Activated CD8-positive, alpha-beta T cell treated with anti-CD3 and anti-CD28 coated beads, Interleukin-2, amount 10 ng/mL, durations not matched to agents 7 days and 5 days (primary cell): ENCODE results near the gene ARHGAP15. TPM values are rescaled to one million over a fixed set of nuclear protein-coding genes. Genes with fewer than 3 reads are reported as not detected.

ENCODE experiments used
- ATAC-seq: fragments of 150-1000 bp; cut with Tn5 transposase; one replicate; pipeline ENCODE4 v1.10.0; 2021; ENCODE audit warnings: moderate library complexity
- CTCF ChIA-PET: fragments of 350-600 bp; sonication (Branson Sonifier 250); formaldehyde crosslinking; loops from one replicate; lab custom pipeline; 2021; ENCODE audit warnings: antibody characterized with exemption; lab: Charles Lee
- POLR2A ChIA-PET: fragments of 350-600 bp; sonication (Branson Sonifier 250); formaldehyde crosslinking; loops from one replicate; lab custom pipeline; 2021; ENCODE audit warnings: antibody characterized with exemption; lab: Charles Lee
- DNase-seq: peaks from one replicate; pipeline ENCODE4 v3.0.0-alpha.2; 2020
- H3K27ac Mint-ChIP-seq: one replicate; pipeline ENCODE4 v1.8.0; 2021; ENCODE audit warnings: mild to moderate bottlenecking, mixed read lengths
- H3K27me3 Mint-ChIP-seq: one replicate; pipeline ENCODE4 v1.8.0; 2021; ENCODE audit warnings: low read depth, mixed read lengths
- H3K36me3 Mint-ChIP-seq: one replicate; pipeline ENCODE4 v1.8.0; 2021; ENCODE audit warnings: low read depth, mixed read lengths
- H3K4me1 Mint-ChIP-seq: one replicate; pipeline ENCODE4 v1.8.0; 2021; ENCODE audit warnings: low read depth, mixed read lengths
- H3K4me3 Mint-ChIP-seq: one replicate; pipeline ENCODE4 v1.8.0; 2021; ENCODE audit warnings: mild to moderate bottlenecking, mixed read lengths
- H3K9me3 Mint-ChIP-seq: one replicate; pipeline ENCODE4 v1.8.0; 2022; ENCODE audit warnings: mixed read lengths; ENCODE audit not compliant: insufficient read depth
- total RNA-seq, 2 experiments: library from RNA; stranded (reverse); gene quantifications; one replicate each; pipeline ENCODE4 v1.2.3, GENCODE V29; 2021

ARHGAP15 gene
- total RNA-seq, 2 experiments from 2014 or later, result 154 to 158 TPM

GRCh38 chr2:143668234-143668633 is 539.0 kb downstream of the ARHGAP15 start:
- Mint-ChIP-seq H3K27ac (no peak overlapping the region), H3K9me3 (peaks cover 4% of the 10 kb centered on the region), H3K4me3 (no peak overlapping the region), H3K36me3 (peaks cover 22% of the 10 kb centered on the region), H3K4me1 (no peaks in the 10 kb centered on the region), H3K27me3 (no peaks in the 10 kb centered on the region)
- ChIA-PET POLR2A (no interaction called here), CTCF (interaction anchor here (0.7 kb wide), 1 partner anchor 596 kb away, joined by 3 read pairs; no protein-coding TSS in a partner anchor)
- no peak for DNase-seq
- ATAC-seq, result no peak

GRCh38 chr2:143674051-143674450 is 544.8 kb downstream of the ARHGAP15 start:
- Mint-ChIP-seq H3K36me3 (peaks cover 37% of the 10 kb centered on the region), H3K9me3 (no peaks in the 10 kb centered on the region), H3K27ac (no peak overlapping the region), H3K4me1 (no peaks in the 10 kb centered on the region), H3K27me3 (no peaks in the 10 kb centered on the region), H3K4me3 (no peak overlapping the region)
- ATAC-seq (no peak), DNase-seq (no peak)
- CTCF ChIA-PET, result no interaction called here
- POLR2A ChIA-PET, result no interaction called here

- H3K27ac Mint-ChIP-seq, result no peak overlapping the region
- peaks cover 36% of the 10 kb centered on the region for H3K36me3 Mint-ChIP-seq
- H3K27me3 Mint-ChIP-seq, result no peaks in the 10 kb centered on the region
Observed at GRCh38 chr2:143675021-143675420, 545.8 kb downstream of the ARHGAP15 start.

GRCh38 chr2:143679617-143680016 is 550.4 kb downstream of the ARHGAP15 start:
- ChIA-PET POLR2A (no interaction called here), CTCF (no interaction called here)
- Mint-ChIP-seq H3K9me3 (no peaks in the 10 kb centered on the region), H3K27me3 (no peaks in the 10 kb centered on the region), H3K4me3 (no peak overlapping the region), H3K4me1 (no peaks in the 10 kb centered on the region), H3K36me3 (peaks cover 27% of the 10 kb centered on the region), H3K27ac (no peak overlapping the region)
- DNase-seq (no peak), ATAC-seq (no peak)

More at GRCh38 chr2:143675021-143675420, 545.8 kb downstream of the ARHGAP15 start:
- ChIA-PET POLR2A (no interaction called here), CTCF (no interaction called here)
- no peak for ATAC-seq
- Mint-ChIP-seq H3K4me1 (no peaks in the 10 kb centered on the region), H3K4me3 (no peak overlapping the region), H3K9me3 (no peaks in the 10 kb centered on the region)
- DNase-seq, result no peak

- peaks cover 21% of the 10 kb centered on the region for H3K36me3 Mint-ChIP-seq
- CTCF ChIA-PET, result no interaction called here
Observed at GRCh38 chr2:143680885-143681405, 551.7 kb downstream of the ARHGAP15 start.

GRCh38 chr2:143682436-143683055 is 553.3 kb downstream of the ARHGAP15 start:
- no peak for ATAC-seq
- Mint-ChIP-seq H3K4me3 (no peak overlapping the region), H3K36me3 (peaks cover 12% of the 10 kb centered on the region), H3K27me3 (no peaks in the 10 kb centered on the region), H3K9me3 (no peaks in the 10 kb centered on the region), H3K4me1 (no peaks in the 10 kb centered on the region), H3K27ac (no peak overlapping the region)
- DNase-seq, result no peak
- CTCF ChIA-PET, result no interaction called here
- POLR2A ChIA-PET, result no interaction called here

More at GRCh38 chr2:143680885-143681405, 551.7 kb downstream of the ARHGAP15 start:
- ATAC-seq, result no peak
- no peak overlapping the region for H3K4me3 Mint-ChIP-seq
- no peak overlapping the region for H3K27ac Mint-ChIP-seq
- POLR2A ChIA-PET, result no interaction called here
- H3K4me1 Mint-ChIP-seq, result no peaks in the 10 kb centered on the region
- no peak for DNase-seq
- no peaks in the 10 kb centered on the region for H3K27me3 Mint-ChIP-seq
- H3K9me3 Mint-ChIP-seq, result no peaks in the 10 kb centered on the region

- Mint-ChIP-seq H3K36me3 (peaks cover 14% of the 10 kb centered on the region), H3K4me3 (no peak overlapping the region), H3K27ac (no peak overlapping the region), H3K9me3 (no peaks in the 10 kb centered on the region), H3K27me3 (no peaks in the 10 kb centered on the region), H3K4me1 (peaks cover 6% of the 10 kb centered on the region)
- CTCF ChIA-PET, result no interaction called here
- DNase-seq (no peak), ATAC-seq (no peak)
- POLR2A ChIA-PET, result no interaction called here
Observed at GRCh38 chr2:143683977-143684376, 554.8 kb downstream of the ARHGAP15 start.

- Mint-ChIP-seq H3K27me3 (no peaks in the 10 kb centered on the region), H3K4me3 (no peak overlapping the region), H3K4me1 (peaks cover 9% of the 10 kb centered on the region), H3K9me3 (no peaks in the 10 kb centered on the region), H3K36me3 (peaks cover 18% of the 10 kb centered on the region), H3K27ac (no peak overlapping the region)
- ATAC-seq (no peak), DNase-seq (no peak)
- ChIA-PET CTCF (interaction anchor here (1.5 kb wide), 1 partner anchor 113 kb away, joined by 3 read pairs; no protein-coding TSS in a partner anchor), POLR2A (no interaction called here)
Observed at GRCh38 chr2:143684551-143685320, 555.5 kb downstream of the ARHGAP15 start.

GRCh38 chr2:143685421-143686078 is 556.3 kb downstream of the ARHGAP15 start:
- Mint-ChIP-seq H3K27ac (no peak overlapping the region), H3K4me3 (no peak overlapping the region), H3K4me1 (peaks cover 9% of the 10 kb centered on the region), H3K36me3 (peaks cover 19% of the 10 kb centered on the region), H3K27me3 (no peaks in the 10 kb centered on the region), H3K9me3 (no peaks in the 10 kb centered on the region)
- CTCF ChIA-PET, result interaction anchor here (0.7 to 1.5 kb wide), 2 partner anchors 114 to 125 kb away, joined by 3 read pairs; no protein-coding TSS in a partner anchor
- DNase-seq (no peak), ATAC-seq (no peak)
- POLR2A ChIA-PET, result no interaction called here

GRCh38 chr2:143686585-143687164 is 557.5 kb downstream of the ARHGAP15 start:
- Mint-ChIP-seq H3K9me3 (no peaks in the 10 kb centered on the region), H3K4me3 (no peak overlapping the region), H3K4me1 (peaks cover 9% of the 10 kb centered on the region), H3K27ac (no peak overlapping the region), H3K36me3 (peaks cover 27% of the 10 kb centered on the region), H3K27me3 (no peaks in the 10 kb centered on the region)
- CTCF ChIA-PET, result interaction anchor here (1.0 kb wide), 1 partner anchor 27 kb away, joined by 3 read pairs; no protein-coding TSS in a partner anchor
- no peak for DNase-seq
- ATAC-seq, result no peak
- POLR2A ChIA-PET, result no interaction called here

GRCh38 chr2:143688248-143688647 is 559.0 kb downstream of the ARHGAP15 start:
- POLR2A ChIA-PET, result no interaction called here

More at GRCh38 chr2:143688248-143688647, 559.0 kb downstream of the ARHGAP15 start:
- Mint-ChIP-seq H3K27me3 (no peaks in the 10 kb centered on the region), H3K9me3 (no peaks in the 10 kb centered on the region), H3K27ac (no peak overlapping the region), H3K4me3 (no peak overlapping the region), H3K4me1 (peaks cover 9% of the 10 kb centered on the region), H3K36me3 (peaks cover 28% of the 10 kb centered on the region)
- DNase-seq (no peak), ATAC-seq (no peak)
- CTCF ChIA-PET, result interaction anchor here (0.7 kb wide), 1 partner anchor 654 kb away, joined by 3 read pairs; no protein-coding TSS in a partner anchor
